ENCODE results near the gene ZC3H15. TPM values are rescaled to one million over a fixed set of nuclear protein-coding genes. Genes with fewer than 3 reads are reported as not detected.

The ZC3H15 gene
- 49.7 and 57.1 TPM in 2 replicates for total RNA-seq

GRCh38 chr2:186485871-186486650, at the start of gene ZC3H15:
Gene ZC3H15, plus strand, starts transcription at chr2:186486260. Its CDS starts 123 bp downstream, at chr2:186486383.

Other genes with a start within 250 kb of the ZC3H15 start
- gene ITGAV, start 103.8 kb downstream of the ZC3H15 start, total RNA-seq: 41.4 and 145 TPM in 2 replicates
- gene FAM171B, start 207.8 kb downstream of the ZC3H15 start, total RNA-seq: 7.9 and 15.6 TPM in 2 replicates